HEK293T (cell line): ENCODE data around the gene CAPN13.

Experiments
- CTCF ChIA-PET: fragments of 350-600 bp; formaldehyde crosslinking; extraction: SDS; loops from one replicate; lab custom pipeline; 2021; ENCODE audit warnings: antibody characterized with exemption, inconsistent platforms; lab: Yijun Ruan, JAX
- POLR2A ChIA-PET: fragments of 350-600 bp; formaldehyde crosslinking; extraction: SDS; loops from one replicate; lab custom pipeline; 2020; ENCODE audit warnings: antibody characterized with exemption, inconsistent platforms; lab: Yijun Ruan, JAX
- DNase-seq: peaks from one replicate; pipeline ENCODE4 v3.0.0; 2012; ENCODE audit warnings: mixed read lengths; ENCODE audit errors: extremely low spot score
- ARNT ChIP-seq: fragments of 450-650 bp; IDR thresholded peaks from 2 replicates; pipeline ENCODE4 v1.6.1; 2017; ENCODE audit warnings: mild to moderate bottlenecking
- BHLHE40 ChIP-seq: fragments of 450-650 bp; IDR thresholded peaks from 2 replicates; pipeline ENCODE4 v1.6.1; 2016; ENCODE audit warnings: mild to moderate bottlenecking, moderate library complexity, borderline replicate concordance
- CTBP1 ChIP-seq: fragments of 450-650 bp; IDR thresholded peaks from 2 replicates; pipeline ENCODE4 v1.6.1; 2016; ENCODE audit warnings: borderline replicate concordance
- ELF4 ChIP-seq: fragments of 450-650 bp; IDR thresholded peaks from 2 replicates; pipeline ENCODE4 v1.6.1; 2017; ENCODE audit warnings: antibody characterized with exemption
- FOXA1 ChIP-seq: fragments of 450-650 bp; IDR thresholded peaks from 2 replicates; pipeline ENCODE4 v1.6.1; 2016; ENCODE audit warnings: mild to moderate bottlenecking
- FOXK2 ChIP-seq: fragments of 450-650 bp; IDR thresholded peaks from 2 replicates; pipeline ENCODE4 v1.6.1; 2016; ENCODE audit warnings: mild to moderate bottlenecking
- FOXM1 ChIP-seq: fragments of 450-650 bp; IDR thresholded peaks from 2 replicates; pipeline ENCODE4 v1.6.1; 2017; ENCODE audit warnings: mild to moderate bottlenecking, borderline replicate concordance
- HDGF ChIP-seq: fragments of 450-650 bp; IDR thresholded peaks from 2 replicates; pipeline ENCODE4 v1.6.1; 2017; ENCODE audit warnings: antibody characterized with exemption, borderline replicate concordance
- L3MBTL2 ChIP-seq: fragments of 450-650 bp; conservative IDR thresholded peaks from 2 replicates; pipeline ENCODE4 v1.6.1; 2016; ENCODE audit warnings: mild to moderate bottlenecking
- LEF1 ChIP-seq: fragments of 450-650 bp; IDR thresholded peaks from 2 replicates; pipeline ENCODE4 v1.6.1; 2017; ENCODE audit warnings: mild to moderate bottlenecking, borderline replicate concordance
- NFRKB ChIP-seq: fragments of 450-650 bp; IDR thresholded peaks from 2 replicates; pipeline ENCODE4 v1.6.1; 2016; ENCODE audit warnings: mild to moderate bottlenecking, moderate library complexity
- PKNOX1 ChIP-seq: fragments of 450-650 bp; IDR thresholded peaks from 2 replicates; pipeline ENCODE4 v1.6.1; 2016
- SP1 ChIP-seq: fragments of 450-650 bp; IDR thresholded peaks from 2 replicates; pipeline ENCODE4 v1.6.1; 2017
- SUZ12 ChIP-seq: fragments of 450-650 bp; IDR thresholded peaks from 2 replicates; pipeline ENCODE4 v1.6.1; 2016; ENCODE audit warnings: mild to moderate bottlenecking
- TARDBP ChIP-seq: fragments of 450-650 bp; IDR thresholded peaks from 2 replicates; pipeline ENCODE4 v1.6.1; 2016
- ZNF384 ChIP-seq: fragments of 450-650 bp; IDR thresholded peaks from 2 replicates; pipeline ENCODE4 v1.6.1; 2016

Gene CAPN13

GRCh38 chr2:30675758-30676157 is 131.5 kb downstream of the CAPN13 start:
- TF ChIP-seq CTBP1 (no peak), L3MBTL2 (no peak), NFRKB (no peak), FOXA1 (no peak), ARNT (no peak), PKNOX1 (no peak), BHLHE40 (no peak), ZNF384 (no peak), TARDBP (no peak), SUZ12 (no peak), FOXM1 (no peak), LEF1 (no peak), SP1 (no peak), HDGF (no peak), ELF4 (no peak), FOXK2 (no peak)
- ChIA-PET POLR2A (no interaction called here), CTCF (interaction anchor here (0.7 kb wide), 1 partner anchor 343 kb away, joined by 3 read pairs; no protein-coding TSS in a partner anchor)
- no peak for DNase-seq

GRCh38 chr2:30673127-30673526 is 134.1 kb downstream of the CAPN13 start:
- TF ChIP-seq LEF1 (no peak), ZNF384 (no peak), PKNOX1 (no peak), HDGF (no peak), SUZ12 (no peak), L3MBTL2 (no peak), TARDBP (no peak), FOXK2 (no peak), FOXA1 (no peak), NFRKB (no peak), ARNT (no peak)
- no peak for DNase-seq
- POLR2A ChIA-PET: no interaction called here
- CTCF ChIA-PET: no interaction called here
